ENCODE data around the gene OSTM1.

DNA sequence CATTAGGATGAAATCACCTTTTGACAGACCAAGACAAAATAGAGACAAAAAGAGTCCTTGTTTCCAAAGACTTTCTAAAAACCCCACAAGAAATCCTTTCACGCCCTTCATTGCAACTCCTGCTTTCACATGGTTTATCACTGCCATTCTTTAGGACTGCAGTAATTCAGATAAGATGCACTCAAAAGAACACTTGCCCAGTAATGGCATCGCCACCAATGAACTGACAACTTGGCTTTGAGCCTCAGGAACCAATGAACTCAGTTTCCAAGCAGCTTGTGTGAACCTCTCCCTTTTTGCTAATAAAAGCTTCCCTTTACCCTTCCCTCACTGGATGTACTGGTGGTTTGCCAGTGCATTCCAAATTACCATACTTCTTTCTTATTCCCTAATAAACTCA is 21.8 kb downstream of the OSTM1 start:
- TF ChIP-seq ZNF512 (CRISPR knock-in tag; IDR thresholded peaks at IDR 0.05) (no peak), ZNF574 (CRISPR knock-in tag; IDR thresholded peaks at IDR 0.05) (no peak), ZNF274 (CRISPR knock-in tag; IDR thresholded peaks at IDR 0.05) (no peak), ZBTB1 (CRISPR knock-in tag; IDR thresholded peaks at IDR 0.05; ENCODE audit: borderline replicate concordance) (no peak), ELF3 (CRISPR knock-in tag; IDR thresholded peaks at IDR 0.05) (no peak)
